ENCODE data around the gene CYB5R3. TPM values are rescaled to one million over a fixed set of nuclear protein-coding genes. Genes with fewer than 3 reads are reported as not detected.

The CYB5R3 gene
- total RNA-seq, 1 donor from 2014 or later, result 148 TPM

DNA sequence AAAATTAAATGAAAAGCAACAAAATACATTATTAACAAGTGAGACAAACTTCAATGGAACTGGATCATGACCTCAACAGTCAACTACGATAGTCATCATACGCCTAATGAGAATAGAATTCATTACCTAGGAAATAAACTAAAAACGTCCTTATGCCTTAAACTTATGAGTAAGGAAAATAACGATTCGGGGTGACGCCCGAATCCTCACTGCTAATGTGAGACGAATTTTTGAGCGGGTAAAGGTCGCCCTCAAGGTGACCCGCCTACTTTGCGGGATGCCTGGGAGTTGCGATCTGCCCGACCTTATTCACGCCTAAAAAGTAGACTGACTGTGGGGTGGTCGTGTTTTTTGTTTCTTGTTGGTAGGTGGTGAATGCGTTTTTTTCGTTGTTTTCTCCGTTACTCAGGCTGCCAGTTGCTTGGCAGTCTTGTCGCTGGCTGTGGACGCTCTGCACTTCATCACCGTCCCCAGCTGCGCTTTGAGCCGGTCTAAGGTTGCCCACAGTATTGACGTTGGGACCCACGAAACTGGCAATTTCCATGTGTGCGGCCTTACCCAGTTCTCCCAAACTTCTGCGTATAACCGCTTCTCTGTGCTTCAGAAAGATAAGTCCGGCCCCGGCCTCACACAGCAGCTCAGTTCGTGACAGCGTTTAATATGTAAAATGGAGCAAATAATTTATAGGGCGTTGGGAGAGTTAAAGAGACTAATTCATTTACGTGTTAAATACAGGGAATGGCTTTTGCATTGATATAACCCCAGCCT is 33.9 kb downstream of the CYB5R3 start:
- H3K36me3 Mint-ChIP-seq (ENCODE audit: unreplicated experiment), result no peaks in the 10 kb centered on the region
- TF ChIP-seq, protein P1, sequence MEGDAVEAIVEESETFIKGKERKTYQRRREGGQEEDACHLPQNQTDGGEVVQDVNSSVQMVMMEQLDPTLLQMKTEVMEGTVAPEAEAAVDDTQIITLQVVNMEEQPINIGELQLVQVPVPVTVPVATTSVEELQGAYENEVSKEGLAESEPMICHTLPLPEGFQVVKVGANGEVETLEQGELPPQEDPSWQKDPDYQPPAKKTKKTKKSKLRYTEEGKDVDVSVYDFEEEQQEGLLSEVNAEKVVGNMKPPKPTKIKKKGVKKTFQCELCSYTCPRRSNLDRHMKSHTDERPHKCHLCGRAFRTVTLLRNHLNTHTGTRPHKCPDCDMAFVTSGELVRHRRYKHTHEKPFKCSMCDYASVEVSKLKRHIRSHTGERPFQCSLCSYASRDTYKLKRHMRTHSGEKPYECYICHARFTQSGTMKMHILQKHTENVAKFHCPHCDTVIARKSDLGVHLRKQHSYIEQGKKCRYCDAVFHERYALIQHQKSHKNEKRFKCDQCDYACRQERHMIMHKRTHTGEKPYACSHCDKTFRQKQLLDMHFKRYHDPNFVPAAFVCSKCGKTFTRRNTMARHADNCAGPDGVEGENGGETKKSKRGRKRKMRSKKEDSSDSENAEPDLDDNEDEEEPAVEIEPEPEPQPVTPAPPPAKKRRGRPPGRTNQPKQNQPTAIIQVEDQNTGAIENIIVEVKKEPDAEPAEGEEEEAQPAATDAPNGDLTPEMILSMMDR (IDR thresholded peaks at IDR 0.05; ENCODE audit: partially characterized antibody, unreplicated experiment), result no peak
- peaks cover 14% of the 10 kb centered on the region for H3K9me3 Mint-ChIP-seq (ENCODE audit: unreplicated experiment)
- DNase-seq, result peak; percentile 74
- peak overlapping the region; percentile 100 for H3K27ac Mint-ChIP-seq (ENCODE audit: unreplicated experiment)
- peaks cover 21% of the 10 kb centered on the region for H3K27me3 Mint-ChIP-seq (ENCODE audit: unreplicated experiment)
- H3K4me1 Mint-ChIP-seq (ENCODE audit: low read depth, unreplicated experiment), result peaks cover 12% of the 10 kb centered on the region
- H3K4me3 Mint-ChIP-seq (ENCODE audit: unreplicated experiment), result peak overlapping the region; percentile 90

DNA sequence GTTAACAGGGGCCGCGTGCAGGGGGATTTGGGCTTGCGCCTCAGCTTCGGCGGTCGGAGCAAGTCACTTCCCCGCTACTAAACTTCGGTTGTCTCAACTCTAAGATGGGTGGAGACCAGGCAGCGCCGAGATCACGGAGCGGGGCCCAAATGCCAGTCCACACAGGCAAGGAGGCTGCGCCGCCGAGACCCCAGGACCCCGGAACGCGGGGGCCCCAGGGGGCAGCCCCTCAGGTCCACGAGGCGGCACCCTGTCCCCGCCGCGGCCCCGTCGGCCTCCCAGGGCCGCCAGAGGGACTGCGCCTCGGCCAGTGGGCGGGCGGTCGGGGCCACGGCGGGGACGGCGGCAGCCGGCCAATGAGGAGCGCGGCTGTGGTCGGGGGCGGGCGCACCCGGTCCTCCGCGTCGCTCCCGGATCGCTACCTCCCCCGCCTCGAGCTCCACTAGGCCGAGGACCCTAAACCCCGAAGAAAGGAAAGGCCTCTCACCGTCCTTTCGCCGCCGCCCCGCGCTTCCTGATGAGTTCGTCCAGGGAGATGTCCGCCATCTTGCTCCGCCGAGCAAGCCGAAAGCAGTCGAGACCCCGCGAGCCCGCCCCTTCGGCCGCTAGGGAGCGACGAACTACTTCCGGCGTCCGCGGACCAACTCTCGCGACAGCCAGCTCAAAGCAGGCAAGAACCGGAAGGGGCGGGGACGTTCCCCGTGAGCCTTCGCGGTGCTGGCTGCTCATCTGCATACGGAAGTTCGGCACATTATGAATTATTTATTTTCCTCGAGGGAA is 34.7 kb downstream of the CYB5R3 start, which contains the start of gene POLDIP3:
Gene POLDIP3 (minus strand): TSS at position 572 of the 780 bp plus-strand sequence. CDS start 26 bp downstream, at position 546.
- Mint-ChIP-seq H3K27me3 (ENCODE audit: unreplicated experiment) (peaks cover 21% of the 10 kb centered on the region), H3K36me3 (ENCODE audit: unreplicated experiment) (no peaks in the 10 kb centered on the region), H3K9me3 (ENCODE audit: unreplicated experiment) (peaks cover 14% of the 10 kb centered on the region), H3K4me3 (ENCODE audit: unreplicated experiment) (peak within 1 kb of the TSS; percentile 95), H3K27ac (ENCODE audit: unreplicated experiment) (peak within 1 kb of the TSS; percentile 100), H3K4me1 (ENCODE audit: low read depth, unreplicated experiment) (peaks cover 12% of the 10 kb centered on the region)
- TF ChIP-seq, protein P1 (IDR thresholded peaks at IDR 0.05; ENCODE audit: partially characterized antibody, unreplicated experiment), result peak; percentile 33
- peak; percentile 99 for DNase-seq

DNA sequence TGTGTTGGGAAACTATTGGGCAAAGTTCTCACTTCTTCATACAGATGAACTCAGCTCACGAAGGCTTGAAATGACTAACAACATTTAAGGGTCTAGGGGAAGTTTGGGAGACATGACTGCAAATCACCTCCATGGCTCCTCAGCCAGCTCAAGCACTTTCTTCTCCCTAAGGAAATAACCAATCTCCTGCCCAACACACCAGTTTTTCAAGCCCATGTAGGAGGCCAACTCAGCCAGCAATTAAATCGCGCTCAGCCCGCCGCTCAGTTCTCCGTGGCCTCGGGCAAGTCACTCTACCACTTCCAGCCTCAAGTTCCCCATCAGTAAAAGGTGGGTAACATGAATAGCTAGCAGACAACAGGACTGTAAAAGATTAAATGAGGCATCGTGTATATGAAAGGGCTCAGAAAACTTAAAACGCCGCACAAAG is 35.3 kb downstream of the CYB5R3 start:
- Mint-ChIP-seq H3K4me3 (ENCODE audit: unreplicated experiment) (peak overlapping the region; percentile 95), H3K9me3 (ENCODE audit: unreplicated experiment) (peaks cover 14% of the 10 kb centered on the region), H3K27me3 (ENCODE audit: unreplicated experiment) (peaks cover 21% of the 10 kb centered on the region), H3K4me1 (ENCODE audit: low read depth, unreplicated experiment) (peaks cover 15% of the 10 kb centered on the region), H3K36me3 (ENCODE audit: unreplicated experiment) (no peaks in the 10 kb centered on the region), H3K27ac (ENCODE audit: unreplicated experiment) (peak overlapping the region; percentile 94)
- TF ChIP-seq, protein P1 (IDR thresholded peaks at IDR 0.05; ENCODE audit: partially characterized antibody, unreplicated experiment), result no peak
- no peak for DNase-seq

DNA sequence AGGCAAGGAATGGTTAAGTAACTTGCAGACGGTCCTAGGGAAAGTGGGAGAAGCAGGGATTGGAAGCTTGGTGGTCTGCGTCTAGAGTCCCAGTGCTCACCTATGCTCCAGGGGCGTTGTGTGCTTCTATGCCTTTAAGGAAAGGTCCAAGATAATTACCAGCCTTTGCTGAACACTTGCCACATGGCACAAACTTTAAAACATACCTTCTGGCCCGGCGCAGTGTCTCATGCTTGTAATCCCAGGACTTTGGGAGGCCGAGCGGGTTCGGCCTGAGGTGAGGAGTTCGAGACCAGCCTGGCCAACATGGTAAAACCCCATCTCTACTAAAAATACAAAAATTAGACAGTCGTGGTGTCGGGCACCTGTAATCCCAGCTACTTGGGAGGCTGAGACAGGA is 36.9 kb downstream of the CYB5R3 start:
- Mint-ChIP-seq H3K27me3 (ENCODE audit: unreplicated experiment) (peaks cover 13% of the 10 kb centered on the region), H3K36me3 (ENCODE audit: unreplicated experiment) (no peaks in the 10 kb centered on the region), H3K4me1 (ENCODE audit: low read depth, unreplicated experiment) (peaks cover 19% of the 10 kb centered on the region), H3K27ac (ENCODE audit: unreplicated experiment) (no peak overlapping the region), H3K4me3 (ENCODE audit: unreplicated experiment) (peak overlapping the region; percentile 20), H3K9me3 (ENCODE audit: unreplicated experiment) (peaks cover 14% of the 10 kb centered on the region)
- TF ChIP-seq, protein P1 (IDR thresholded peaks at IDR 0.05; ENCODE audit: partially characterized antibody, unreplicated experiment), result no peak
- no peak for DNase-seq

All from glutamatergic neuron (in vitro differentiated cells).